Stimulated activated CD4-positive, alpha-beta T cell treated with anti-CD3 and anti-CD28 coated beads, TNF-alpha, amount 100 ng/mL, for 24 hours (primary cell): ENCODE measurements around the gene HSPG2.
"Not testable (repeated sequence)": the region's sequence is repeated elsewhere in the genome, so short reads cannot be mapped to it uniquely, and the experiment has no call there.

ENCODE experiments used
- DNase-seq, 3 experiments: peaks; one replicate each; pipeline ENCODE4 v3.0.0-alpha.2; 2020; ENCODE audit warnings: low read depth in 3 of 3

HSPG2 gene

DNA sequence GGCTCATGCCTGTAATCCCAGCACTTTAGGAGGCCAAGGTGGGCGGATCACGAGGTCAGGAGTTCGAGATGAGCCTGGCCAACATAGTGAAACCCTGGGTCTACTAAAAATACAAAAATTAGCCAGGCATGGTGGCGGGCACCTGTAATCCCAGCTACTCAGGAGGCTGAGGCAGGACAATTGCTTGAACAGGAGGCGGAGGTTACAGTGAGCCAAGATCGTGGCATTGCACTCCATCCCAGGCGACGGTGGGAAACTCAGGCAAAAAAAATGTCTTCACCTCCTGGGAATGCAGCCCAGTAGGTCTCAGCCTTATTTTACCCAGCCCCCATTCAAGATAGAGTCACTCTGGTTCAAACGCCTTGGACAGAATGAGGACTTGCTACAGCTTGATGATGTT is 151.3 kb downstream of the HSPG2 start:
- not testable (repeated sequence) for DNase-seq

DNA sequence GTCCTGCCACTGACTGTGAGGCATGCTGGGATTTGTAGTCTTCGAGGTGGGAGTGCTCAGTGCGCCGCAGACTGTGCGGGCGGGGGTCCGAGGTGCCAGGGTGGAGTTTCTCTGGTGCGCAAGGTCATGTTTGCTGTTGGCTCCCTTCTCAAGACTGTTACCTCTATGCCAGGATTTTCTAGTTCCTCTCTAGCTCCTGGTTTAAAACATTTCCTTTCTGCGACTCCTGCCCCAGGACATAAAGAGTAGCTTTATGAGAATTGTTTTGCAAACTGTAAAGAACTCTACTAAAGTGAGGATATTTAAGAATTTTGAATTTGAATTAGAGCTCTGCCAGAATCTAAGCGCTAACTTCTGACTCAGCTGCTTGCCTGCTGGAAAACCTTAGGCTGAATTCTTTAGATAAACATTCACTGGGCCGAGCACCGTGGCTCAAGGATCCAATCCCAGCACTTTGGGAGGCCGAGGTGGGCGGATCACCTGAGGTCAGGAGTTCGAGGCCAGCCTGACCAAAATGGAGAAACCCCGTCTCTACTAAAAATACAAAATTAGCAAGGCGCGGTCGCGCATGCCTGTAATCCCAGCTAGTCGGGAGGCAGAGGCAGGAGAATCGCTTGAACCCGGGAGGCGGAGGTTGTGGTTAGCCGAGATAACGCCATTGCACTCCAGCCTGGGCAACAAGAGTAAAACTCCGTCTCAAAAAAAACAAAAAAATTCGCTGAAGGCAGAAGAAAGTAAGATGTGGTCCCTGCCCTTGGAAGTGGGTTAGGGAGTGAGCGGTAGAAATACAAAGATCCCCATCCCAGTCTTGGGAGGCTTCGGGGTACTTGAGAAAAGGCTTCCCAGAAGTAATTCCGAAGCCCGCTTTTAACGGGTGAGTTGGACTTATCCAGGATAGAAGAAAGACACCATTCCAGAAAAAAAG is 153.2 kb downstream of the HSPG2 start:
- DNase-seq, result no peak

DNA sequence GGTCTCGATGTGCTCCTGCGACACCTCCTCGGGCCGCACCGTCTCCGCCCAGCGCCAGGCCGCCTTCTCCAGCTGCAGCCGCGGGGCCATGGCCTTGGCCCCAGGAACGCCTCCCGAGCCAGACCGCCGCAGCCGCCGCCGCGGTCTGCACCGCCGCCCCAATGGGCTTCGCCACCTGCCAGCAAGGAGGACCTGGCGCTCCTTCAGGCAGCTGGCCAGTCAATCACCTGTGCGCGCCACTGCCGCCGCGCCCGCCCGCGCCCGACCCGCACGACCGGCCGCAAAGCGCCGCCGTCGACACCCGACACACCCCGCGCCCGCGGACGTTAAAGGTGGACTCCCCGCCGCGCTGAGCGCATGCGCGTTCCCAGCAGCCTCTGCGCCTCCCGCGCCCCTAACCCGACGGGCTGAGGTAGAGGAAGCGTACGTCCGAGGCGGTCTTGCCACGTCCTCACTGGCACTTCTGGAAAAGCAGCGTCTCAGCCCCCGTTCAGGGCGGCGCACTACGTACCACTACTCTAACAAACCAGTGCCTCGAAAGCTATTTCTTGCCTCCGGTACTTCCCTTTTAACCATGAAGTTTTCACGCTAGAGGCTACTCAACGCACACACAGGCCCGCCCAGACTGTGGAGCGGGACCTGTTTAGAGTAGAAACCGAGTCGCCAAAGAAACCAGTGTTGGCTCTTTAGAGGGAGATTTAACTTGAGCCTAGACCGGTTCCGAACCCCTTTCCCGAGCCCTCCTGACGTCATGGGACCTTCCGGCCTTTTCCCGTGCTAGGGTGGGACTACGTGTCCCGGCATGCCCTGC is 154.0 kb downstream of the HSPG2 start, which contains the start of gene USP48:
TSS of gene USP48 (minus strand) at position 282 of the 811 bp plus-strand sequence. CDS start at position 90, 192 bp downstream.
- peak; percentile 93 to 96 (median 94) for DNase-seq

GRCh38 chr1:21782349-21782867 is 154.7 kb downstream of the HSPG2 start:
- peak in 1 of 3 experiments; percentile 46 for DNase-seq

DNA sequence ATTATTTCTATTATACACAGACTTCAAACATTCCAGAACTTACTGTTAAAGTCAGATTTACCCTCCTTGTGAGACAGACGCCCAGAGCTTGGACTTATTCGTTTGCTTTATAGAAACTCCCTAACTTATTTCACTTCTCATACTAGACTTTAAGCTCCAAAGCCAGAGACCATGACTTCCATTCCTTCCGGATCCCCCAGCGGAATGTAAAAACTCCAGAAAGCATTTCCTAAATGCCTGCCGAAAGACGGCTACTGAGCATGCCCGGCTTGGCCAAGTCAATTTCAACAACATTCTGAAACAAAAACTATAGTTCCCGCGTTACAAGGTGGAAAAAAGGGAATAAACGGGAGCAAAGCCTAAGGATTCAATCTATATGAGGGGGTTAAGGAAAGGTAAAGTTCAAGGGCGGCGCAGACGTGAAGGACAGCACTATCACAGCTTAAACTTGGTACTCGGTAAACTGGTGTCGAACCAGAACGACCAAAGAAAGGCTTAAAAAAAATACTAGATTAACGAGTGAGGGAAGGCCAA is 155.2 kb downstream of the HSPG2 start:
- DNase-seq, result no peak

GRCh38 chr1:21779613-21780521 is 157.2 kb downstream of the HSPG2 start:
- DNase-seq, result peak; percentile 34 to 50 (median 38)

GRCh38 chr1:21778405-21778727 is 158.7 kb downstream of the HSPG2 start:
- no peak for DNase-seq

DNA sequence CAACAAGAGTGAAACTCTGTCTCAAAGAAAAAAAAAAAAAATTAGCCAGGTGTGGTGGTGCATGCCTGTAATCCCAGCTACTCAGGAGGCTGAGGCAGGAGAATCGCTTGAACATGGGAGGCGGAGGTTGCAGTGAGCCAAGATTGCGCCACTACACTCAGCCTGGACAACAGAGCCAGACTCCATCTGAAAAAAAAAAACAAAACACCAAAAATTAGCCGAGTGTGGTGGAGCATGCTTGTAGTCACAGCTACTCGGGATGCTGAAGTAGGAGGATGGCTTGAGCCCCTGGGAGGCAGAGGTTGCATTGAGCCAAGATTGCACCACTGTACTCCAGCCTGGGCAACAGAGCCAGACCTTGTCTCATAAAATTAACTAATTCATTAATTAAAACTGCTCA is 160.2 kb downstream of the HSPG2 start:
- not testable (repeated sequence) for DNase-seq

GRCh38 chr1:21775985-21776562 is 161.0 kb downstream of the HSPG2 start:
- no peak for DNase-seq

DNA sequence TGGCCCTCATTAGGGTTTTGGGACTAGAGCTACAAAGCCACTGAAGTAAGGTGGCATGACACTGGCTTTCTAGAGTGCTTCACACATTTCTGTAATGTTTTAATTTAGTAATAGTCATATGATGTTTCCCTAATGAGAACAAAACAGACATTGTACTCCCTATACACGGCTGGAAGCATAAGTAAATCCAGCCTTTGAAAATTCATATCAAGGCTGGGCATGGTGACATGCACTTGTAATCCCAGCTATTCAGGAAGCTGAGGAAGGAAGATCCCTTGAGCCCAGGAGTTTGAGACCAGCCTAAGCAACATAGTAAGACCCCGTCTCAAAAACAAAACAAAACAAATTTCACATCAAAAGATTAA is 161.6 kb downstream of the HSPG2 start:
- DNase-seq, result no peak

- no peak for DNase-seq
Measured at GRCh38 chr1:21774835-21775549, 162.1 kb downstream of the HSPG2 start.

DNA sequence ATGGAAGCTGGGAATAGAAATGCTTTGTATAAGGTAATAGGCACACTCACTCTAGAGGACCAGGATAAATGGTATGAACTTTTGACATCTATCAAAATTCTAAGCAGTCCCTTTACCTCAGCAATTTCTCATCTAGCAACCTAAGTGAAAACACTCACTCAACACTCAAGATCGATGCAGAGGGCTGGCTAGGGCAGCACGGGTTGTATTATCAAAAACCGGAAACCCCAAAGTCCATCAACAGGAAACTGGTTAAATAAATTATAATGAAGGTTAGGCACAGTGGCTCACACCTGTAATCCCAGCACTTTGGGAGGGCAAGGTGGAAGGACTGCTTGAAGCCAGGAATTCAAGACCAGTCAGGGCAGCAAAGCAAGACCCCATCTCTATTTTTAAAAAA is 163.5 kb downstream of the HSPG2 start:
- no peak for DNase-seq
